Kidney (tissue), 14 donors: ENCODE measurements around the gene ARMC3. TPM values are rescaled to one million over a fixed set of nuclear protein-coding genes. Genes with fewer than 3 reads are reported as not detected.

Experiments used
- DNase-seq, 5 donors: peaks; one replicate each; pipeline ENCODE4 v3.0.0-alpha.2; 2013 to 2020
- FAIRE-seq: peaks from 2 replicates; lab custom pipeline; 2012; peaks lifted over from hg19 to GRCh38; lab: Jason Lieb, UNC
- H3K27ac ChIP-seq, 2 donors: one replicate each; pipeline ENCODE4 v1.7.0; 2013; ENCODE audit warnings: low read depth in 2 of 2, low read length in 2 of 2, inconsistent platforms in 1 of 2
- H3K27me3 ChIP-seq: one replicate; pipeline ENCODE4 v1.7.1; 2013; ENCODE audit warnings: low read length, inconsistent platforms; ENCODE audit not compliant: control insufficient read depth, insufficient read depth
- H3K36me3 ChIP-seq, 3 donors: one replicate each; pipeline versions ENCODE4 v1.7.0 to v1.7.1; 2013; ENCODE audit warnings: low read length in 3 of 3, control low read depth in 1 of 3, inconsistent platforms in 1 of 3; ENCODE audit not compliant: insufficient read depth in 3 of 3, control insufficient read depth in 2 of 3
- H3K4me1 ChIP-seq, 3 donors: one replicate each; pipeline versions ENCODE4 v1.7.0 to v1.7.1; 2013; ENCODE audit warnings: low read length in 3 of 3, inconsistent platforms in 1 of 3, low read depth in 1 of 3; ENCODE audit not compliant: control insufficient read depth in 2 of 3, insufficient read depth in 2 of 3
- H3K4me3 ChIP-seq, 3 donors: one replicate each; pipeline versions ENCODE4 v1.7.0 to v1.8.1; 2013; ENCODE audit warnings: low read length in 3 of 3, control low read depth in 1 of 3, inconsistent platforms in 1 of 3
- H3K9ac ChIP-seq, 3 donors: one replicate each; pipeline versions ENCODE4 v1.7.0 to v1.7.1; 2013; ENCODE audit warnings: low read length in 3 of 3, control low read depth in 1 of 3, inconsistent platforms in 1 of 3
- H3K9me3 ChIP-seq, 3 donors: one replicate each; pipeline versions ENCODE4 v1.7.0 to v1.7.1; 2013; ENCODE audit warnings: low read length in 3 of 3, control low read depth in 1 of 3, inconsistent platforms in 1 of 3; ENCODE audit not compliant: control insufficient read depth in 2 of 3, insufficient read depth in 1 of 3
- CTCF ChIP-seq: IDR thresholded peaks from 3 replicates; pipeline ENCODE4 v1.5.1; 2012; ENCODE audit warnings: mild to moderate bottlenecking, moderate library complexity, borderline replicate concordance; ENCODE audit not compliant: insufficient read depth; ENCODE audit errors: extremely low read depth
- intact Hi-C: fragments of 100-400 bp; cut with DNase I; formaldehyde crosslinking; loops from one replicate; pipeline ENCODE4 v1.11.1; 2022
- polyA plus RNA-seq: library from polyadenylated mRNA; stranded (reverse); fragments of 350-450 nt; fragmentation: Illumina TruSeq; extraction: RNeasy Lipid Tissue Mini Kit (QIAGEN cat#74804); gene quantifications from one replicate; pipeline ENCODE4 v1.2.3, GENCODE V29; 2014; ENCODE audit warnings: low read depth, low replicate concordance; ENCODE audit not compliant: insufficient read depth
- total RNA-seq: library from RNA; stranded (reverse); fragmentation: NEBNext Ultra II Directional; extraction: Animal tissue kit (Norgen Biotek cat#: 25700); gene quantifications from one replicate; pipeline ENCODE4 v1.2.1, GENCODE V29; 2021
- donor health status: control.
- donor health status: control.
- donor health status: control.
- donor health status: control.
- donor health status: control.
- donor health status: DM: yes; HTN: yes; CAD: no.
- donor health status: Normal renal cell carcinoma (clear cell type).

ARMC3 gene
- total and polyA plus RNA-seq, 2 donors from 2014 or later = 0.60 to 5.5 TPM

GRCh38 chr10:23038172-23038571 is 110.3 kb downstream of the ARMC3 start:
- Histone ChIP-seq H3K9ac (no peak overlapping the region), H3K27ac (no peak overlapping the region), H3K9me3 (peaks cover 0 to 5% (median 0%) of the 10 kb centered on the region in 3 donors), H3K4me3 (no peak overlapping the region), H3K36me3 (no peaks in the 10 kb centered on the region), H3K27me3 (no peaks in the 10 kb centered on the region), H3K4me1 (no peaks in the 10 kb centered on the region)
- no peak for TF ChIP-seq CTCF
- DNase-seq = no peak
- peak; percentile 49 for FAIRE-seq
- intact Hi-C loops = no loop called here

- DNase-seq (no peak), FAIRE-seq (no peak)
- Histone ChIP-seq H3K4me1 (no peaks in the 10 kb centered on the region), H3K4me3 (no peak overlapping the region), H3K9me3 (peaks cover 0 to under 1% (median 0%) of the 10 kb centered on the region in 3 donors), H3K27me3 (no peaks in the 10 kb centered on the region), H3K27ac (no peak overlapping the region), H3K9ac (no peak overlapping the region), H3K36me3 (no peaks in the 10 kb centered on the region)
- intact Hi-C loops = no loop called here
- TF ChIP-seq CTCF = no peak
These were observed 112.1 kb downstream of the ARMC3 start for GRCh38 chr10:23040002-23040401.

GRCh38 chr10:23046027-23046426 is 118.2 kb downstream of the ARMC3 start:
- Histone ChIP-seq H3K4me1 (no peaks in the 10 kb centered on the region), H3K9ac (no peak overlapping the region), H3K36me3 (no peaks in the 10 kb centered on the region), H3K27me3 (no peaks in the 10 kb centered on the region), H3K4me3 (no peak overlapping the region), H3K27ac (no peak overlapping the region), H3K9me3 (no peaks in the 10 kb centered on the region)
- FAIRE-seq (no peak), DNase-seq (peak in 2 of 5 donors; percentile 72 to 78)
- intact Hi-C loops = no loop called here
- no peak for TF ChIP-seq CTCF
